ENCODE measurements around the gene PPP1R7.

PPP1R7 gene

GRCh38 chr2:241121008-241121407 lies 29.3 kb upstream of the PPP1R7 start:
- FAIRE-seq = no peak

- FAIRE-seq = no peak
Observed at GRCh38 chr2:241122376-241123002, 27.8 kb upstream of the PPP1R7 start.

- no peak for FAIRE-seq
Observed at GRCh38 chr2:241123816-241124536, 26.3 kb upstream of the PPP1R7 start.

GRCh38 chr2:241125626-241126025 lies 24.6 kb upstream of the PPP1R7 start:
- no peak for FAIRE-seq

GRCh38 chr2:241126201-241126611 lies 24.1 kb upstream of the PPP1R7 start:
- FAIRE-seq = no peak

GRCh38 chr2:241126771-241127202 lies 23.5 kb upstream of the PPP1R7 start:
- FAIRE-seq = no peak

GRCh38 chr2:241128266-241128665 lies 22.0 kb upstream of the PPP1R7 start:
- FAIRE-seq = no peak

GRCh38 chr2:241129086-241129871 lies 21.0 kb upstream of the PPP1R7 start:
- FAIRE-seq = no peak

GRCh38 chr2:241130316-241130715 lies 20.0 kb upstream of the PPP1R7 start:
- FAIRE-seq = no peak

- FAIRE-seq = no peak
Observed at GRCh38 chr2:241131531-241131930, 18.7 kb upstream of the PPP1R7 start.

- FAIRE-seq = no peak
Observed at GRCh38 chr2:241132538-241133435, 17.5 kb upstream of the PPP1R7 start.

- no peak for FAIRE-seq
Observed at GRCh38 chr2:241133436-241133820, 16.8 kb upstream of the PPP1R7 start.

- no peak for FAIRE-seq
Observed at GRCh38 chr2:241134711-241135110, 15.6 kb upstream of the PPP1R7 start.

GRCh38 chr2:241135737-241136136 lies 14.5 kb upstream of the PPP1R7 start:
- FAIRE-seq = no peak

- no peak for FAIRE-seq
Observed at GRCh38 chr2:241136191-241136590, 14.1 kb upstream of the PPP1R7 start.

- FAIRE-seq = no peak
Observed at GRCh38 chr2:241136661-241137260, 13.5 kb upstream of the PPP1R7 start.

GRCh38 chr2:241137276-241138190 lies 12.7 kb upstream of the PPP1R7 start:
- FAIRE-seq = no peak

- FAIRE-seq = no peak
Observed at GRCh38 chr2:241138471-241138870, 11.8 kb upstream of the PPP1R7 start.

- no peak for FAIRE-seq
Observed at GRCh38 chr2:241139531-241140444, 10.5 kb upstream of the PPP1R7 start.

- FAIRE-seq = no peak
Observed at GRCh38 chr2:241140445-241140840, 9.8 kb upstream of the PPP1R7 start.

Data from G401.6 (cell line).